ENCODE measurements around the gene PRR23B.
"Not testable (repeated sequence)": the region's sequence is repeated elsewhere in the genome, so short reads cannot be mapped to it uniquely, and the experiment has no call there.

PRR23B gene

DNA sequence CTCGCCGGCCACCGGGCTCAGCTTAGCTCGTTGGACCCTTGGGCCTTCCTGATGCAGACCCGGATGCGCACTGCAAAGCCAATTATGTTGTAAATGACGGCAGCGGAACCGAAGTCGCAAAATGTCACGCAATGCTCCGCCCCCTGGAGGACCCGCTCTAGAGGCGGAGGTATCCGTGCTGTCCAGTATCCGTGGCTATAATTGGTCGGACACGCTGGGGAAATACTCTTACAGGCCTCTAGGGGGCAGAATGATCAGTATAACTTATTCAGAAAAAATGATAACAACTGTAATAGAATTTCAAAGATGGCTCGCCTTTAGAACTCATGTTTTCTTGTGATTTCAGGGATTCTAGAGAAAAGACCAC, at the start of gene PRR23B:
Gene PRR23B (minus strand): TSS at position 59 of the 367 bp plus-strand sequence. CDS start 265 bp downstream, outside the sequence.
- Histone ChIP-seq H3K9me3 (ENCODE audit: control insufficient read depth, insufficient read depth, low read length) (no peaks in the 10 kb centered on the region), H3K36me3 (ENCODE audit: control insufficient read depth, insufficient read depth, low read length) (no peaks in the 10 kb centered on the region), H3K4me3 (ENCODE audit: low read depth, low read length) (no peak within 1 kb of the TSS), H3K27me3 (ENCODE audit: control insufficient read depth, insufficient read depth, low read length) (no peaks in the 10 kb centered on the region), H3K4me1 (ENCODE audit: control insufficient read depth, insufficient read depth, low read length) (no peaks in the 10 kb centered on the region), H3K9ac (ENCODE audit: low read depth, low read length) (no peak within 1 kb of the TSS)

DNA sequence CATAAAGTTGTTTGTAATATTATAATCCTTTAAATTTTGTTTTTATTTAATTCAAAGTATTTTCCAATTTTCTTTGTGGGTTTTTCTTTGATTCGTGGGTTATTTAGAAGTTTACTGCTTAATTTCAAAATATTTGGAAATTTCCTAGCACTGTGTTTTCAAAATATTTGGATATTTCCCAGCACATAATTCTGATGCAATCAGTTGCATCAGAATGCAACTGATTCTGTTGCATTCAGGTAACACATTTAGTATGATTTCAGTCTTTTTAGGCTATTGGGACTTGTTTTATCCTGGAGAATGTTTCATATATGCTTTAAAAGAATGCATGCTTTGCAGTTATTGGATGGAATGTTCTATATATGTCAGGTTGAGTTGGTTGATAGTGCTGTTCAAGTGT, 42.2 kb upstream of the PRR23B start:
- H3K9me3 ChIP-seq (ENCODE audit: control insufficient read depth, insufficient read depth, low read length), result no peaks in the 10 kb centered on the region
- no peaks in the 10 kb centered on the region for H3K4me1 ChIP-seq (ENCODE audit: control insufficient read depth, insufficient read depth, low read length)
- no peak overlapping the region for H3K4me3 ChIP-seq (ENCODE audit: low read depth, low read length)
- no peaks in the 10 kb centered on the region for H3K36me3 ChIP-seq (ENCODE audit: control insufficient read depth, insufficient read depth, low read length)
- H3K27me3 ChIP-seq (ENCODE audit: control insufficient read depth, insufficient read depth, low read length), result no peaks in the 10 kb centered on the region
- H3K9ac ChIP-seq (ENCODE audit: low read depth, low read length), result no peak overlapping the region

DNA sequence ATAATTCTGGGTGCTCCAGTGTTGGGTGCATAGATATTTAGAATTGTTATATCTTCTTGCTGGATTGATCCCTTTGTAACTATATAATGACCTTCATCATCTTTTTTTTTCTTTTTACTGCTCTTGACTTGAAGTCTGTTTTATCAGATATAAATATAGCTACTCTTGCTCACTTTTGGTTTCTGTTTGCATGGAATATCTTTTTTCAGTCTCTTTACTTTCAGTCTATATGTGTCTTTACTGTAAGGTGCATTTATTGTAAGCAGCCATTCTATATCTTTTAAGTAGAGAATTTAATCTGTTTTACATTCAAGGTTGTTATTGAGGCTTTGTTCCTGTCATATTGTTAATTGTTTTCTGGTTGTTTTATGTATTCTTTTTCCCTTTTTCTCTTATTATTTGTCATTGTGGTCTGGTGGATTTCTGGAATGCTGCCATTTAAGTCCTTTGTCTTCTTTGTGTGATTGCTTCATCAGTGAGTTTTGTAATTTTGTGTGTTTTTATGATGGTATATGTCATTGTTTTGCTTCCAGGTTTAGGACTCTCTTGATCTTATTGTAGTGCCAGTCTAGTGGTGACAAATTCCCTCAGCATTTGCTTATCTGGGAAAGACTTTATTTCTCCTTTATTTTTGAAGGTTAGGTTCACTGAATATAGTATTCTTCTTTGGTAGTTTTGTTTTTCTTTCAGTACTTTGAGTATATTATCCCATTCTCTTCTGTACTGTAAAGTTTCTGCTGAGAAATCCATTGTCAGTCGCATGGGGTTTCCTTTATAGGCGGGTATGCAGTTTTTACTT, 32.3 kb upstream of the PRR23B start:
- no peak overlapping the region for H3K4me3 ChIP-seq (ENCODE audit: low read depth, low read length)
- no peaks in the 10 kb centered on the region for H3K9me3 ChIP-seq (ENCODE audit: control insufficient read depth, insufficient read depth, low read length)
- H3K4me1 ChIP-seq (ENCODE audit: control insufficient read depth, insufficient read depth, low read length), result no peaks in the 10 kb centered on the region
- no peaks in the 10 kb centered on the region for H3K27me3 ChIP-seq (ENCODE audit: control insufficient read depth, insufficient read depth, low read length)
- no peaks in the 10 kb centered on the region for H3K36me3 ChIP-seq (ENCODE audit: control insufficient read depth, insufficient read depth, low read length)
- H3K9ac ChIP-seq (ENCODE audit: low read depth, low read length), result no peak overlapping the region

DNA sequence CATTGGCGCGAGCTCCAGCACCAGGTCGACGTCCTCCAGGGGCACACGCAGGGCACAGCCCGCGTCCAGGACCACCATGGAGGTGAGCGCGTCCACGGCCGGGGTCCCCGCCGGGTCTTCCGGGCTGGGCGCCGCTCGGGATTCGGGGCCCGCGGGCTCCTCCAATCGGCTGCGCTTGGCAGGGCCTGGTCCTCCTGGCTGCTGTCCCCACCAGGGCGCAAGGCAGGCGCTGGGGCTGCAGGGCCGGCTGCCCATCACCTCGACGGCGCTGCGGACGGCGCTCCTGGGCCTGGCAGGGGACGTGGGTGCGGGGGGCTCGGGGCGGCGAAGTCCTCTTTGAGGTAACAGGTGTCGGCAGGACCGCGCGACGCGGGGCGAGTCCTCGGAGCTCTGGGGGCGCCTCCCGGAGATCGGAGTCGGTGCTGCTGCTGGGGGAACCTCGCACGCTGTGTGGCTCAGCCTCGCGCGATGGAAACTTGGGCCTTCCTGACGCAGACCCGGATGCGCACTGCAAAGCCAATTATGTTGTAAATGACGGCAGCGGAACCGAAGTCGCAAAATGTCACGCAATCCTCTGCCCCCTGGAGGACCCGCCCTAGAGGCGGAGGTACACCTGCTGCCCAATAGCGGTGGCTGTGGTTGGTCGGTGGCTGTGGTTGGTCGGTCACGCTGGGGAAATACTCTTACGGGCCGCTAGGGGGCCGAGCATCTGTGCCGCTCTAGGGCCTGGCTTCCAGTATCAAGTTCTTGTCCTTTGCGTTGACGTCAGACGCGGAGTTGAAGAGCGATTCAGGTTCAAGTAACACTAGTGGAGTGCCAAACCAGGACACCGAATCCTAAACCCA, 23.9 kb upstream of the PRR23B start, which contains the start of gene PRR23C:
Gene PRR23C (minus strand): TSS at position 527 of the 845 bp plus-strand sequence. CDS start 272 bp downstream, at position 255.
- H3K9ac ChIP-seq (ENCODE audit: low read depth, low read length), result no peak within 1 kb of the TSS
- H3K4me1 ChIP-seq (ENCODE audit: control insufficient read depth, insufficient read depth, low read length), result no peaks in the 10 kb centered on the region
- no peaks in the 10 kb centered on the region for H3K9me3 ChIP-seq (ENCODE audit: control insufficient read depth, insufficient read depth, low read length)
- no peak within 1 kb of the TSS for H3K4me3 ChIP-seq (ENCODE audit: low read depth, low read length)
- H3K27me3 ChIP-seq (ENCODE audit: control insufficient read depth, insufficient read depth, low read length), result no peaks in the 10 kb centered on the region
- H3K36me3 ChIP-seq (ENCODE audit: control insufficient read depth, insufficient read depth, low read length), result no peaks in the 10 kb centered on the region

DNA sequence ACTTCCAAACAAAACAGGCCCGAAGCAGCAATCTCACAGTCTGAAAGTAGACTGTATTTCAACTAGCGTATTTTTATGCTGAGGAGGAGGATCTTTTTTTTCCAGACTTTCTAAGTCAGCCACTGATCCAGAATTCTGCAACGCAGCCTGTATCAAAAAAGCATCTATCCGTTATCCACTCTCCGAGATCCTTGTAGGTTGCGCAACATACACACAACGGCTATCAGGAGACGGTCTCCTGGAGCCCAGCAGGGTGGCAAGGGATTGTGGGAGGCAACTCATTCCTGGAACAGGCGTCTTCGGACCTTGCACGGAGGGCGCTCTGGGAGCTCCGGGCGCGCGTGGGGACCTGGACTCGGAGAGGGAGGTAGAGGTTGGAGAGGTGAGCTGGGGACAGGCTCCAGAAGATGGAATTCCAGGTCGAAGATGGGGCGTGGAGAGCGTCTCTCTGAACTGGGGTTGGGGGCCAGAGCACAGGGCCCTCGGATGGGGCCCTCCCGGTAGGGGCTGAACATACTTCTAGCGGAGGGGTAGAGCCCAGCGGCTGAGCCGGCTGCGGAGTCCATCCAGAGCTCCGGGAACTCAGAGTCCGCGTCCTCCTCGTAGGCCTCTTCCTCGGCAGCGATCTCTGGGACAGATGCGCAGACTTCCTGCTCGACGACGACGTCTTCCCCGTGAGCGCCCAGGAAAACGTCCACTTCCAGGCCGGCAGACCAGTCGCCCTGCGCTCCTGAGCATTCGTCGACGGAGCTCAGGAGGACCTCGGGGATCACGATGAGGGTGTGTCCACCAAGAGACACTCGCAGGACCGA, 23.0 kb upstream of the PRR23B start:
- no peak overlapping the region for H3K4me3 ChIP-seq (ENCODE audit: low read depth, low read length)
- H3K4me1 ChIP-seq (ENCODE audit: control insufficient read depth, insufficient read depth, low read length), result no peaks in the 10 kb centered on the region
- no peaks in the 10 kb centered on the region for H3K9me3 ChIP-seq (ENCODE audit: control insufficient read depth, insufficient read depth, low read length)
- H3K27me3 ChIP-seq (ENCODE audit: control insufficient read depth, insufficient read depth, low read length), result no peaks in the 10 kb centered on the region
- no peaks in the 10 kb centered on the region for H3K36me3 ChIP-seq (ENCODE audit: control insufficient read depth, insufficient read depth, low read length)
- no peak overlapping the region for H3K9ac ChIP-seq (ENCODE audit: low read depth, low read length)

DNA sequence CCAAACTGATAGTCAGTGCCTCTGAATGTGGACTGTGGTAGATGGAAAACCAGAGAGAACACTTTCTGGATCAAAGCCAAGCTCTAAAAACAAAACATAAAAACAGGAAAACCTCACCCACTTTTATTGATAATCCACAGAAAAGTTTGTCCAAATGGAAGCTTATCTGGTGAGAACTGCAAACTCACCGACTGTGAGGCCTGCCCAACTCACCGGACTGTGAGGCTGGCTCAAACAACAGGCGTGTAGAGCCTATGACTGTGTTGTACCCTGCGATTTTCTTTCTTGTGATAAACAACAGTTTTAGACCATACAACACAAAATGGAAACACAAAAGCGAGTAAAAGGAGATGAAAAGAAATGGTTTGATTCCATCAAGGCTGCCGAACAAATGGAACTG, 16.8 kb upstream of the PRR23B start:
- Histone ChIP-seq H3K36me3 (ENCODE audit: control insufficient read depth, insufficient read depth, low read length) (no peaks in the 10 kb centered on the region), H3K9me3 (ENCODE audit: control insufficient read depth, insufficient read depth, low read length) (no peaks in the 10 kb centered on the region), H3K9ac (ENCODE audit: low read depth, low read length) (no peak overlapping the region), H3K27me3 (ENCODE audit: control insufficient read depth, insufficient read depth, low read length) (no peaks in the 10 kb centered on the region), H3K4me3 (ENCODE audit: low read depth, low read length) (no peak overlapping the region), H3K4me1 (ENCODE audit: control insufficient read depth, insufficient read depth, low read length) (no peaks in the 10 kb centered on the region)

DNA sequence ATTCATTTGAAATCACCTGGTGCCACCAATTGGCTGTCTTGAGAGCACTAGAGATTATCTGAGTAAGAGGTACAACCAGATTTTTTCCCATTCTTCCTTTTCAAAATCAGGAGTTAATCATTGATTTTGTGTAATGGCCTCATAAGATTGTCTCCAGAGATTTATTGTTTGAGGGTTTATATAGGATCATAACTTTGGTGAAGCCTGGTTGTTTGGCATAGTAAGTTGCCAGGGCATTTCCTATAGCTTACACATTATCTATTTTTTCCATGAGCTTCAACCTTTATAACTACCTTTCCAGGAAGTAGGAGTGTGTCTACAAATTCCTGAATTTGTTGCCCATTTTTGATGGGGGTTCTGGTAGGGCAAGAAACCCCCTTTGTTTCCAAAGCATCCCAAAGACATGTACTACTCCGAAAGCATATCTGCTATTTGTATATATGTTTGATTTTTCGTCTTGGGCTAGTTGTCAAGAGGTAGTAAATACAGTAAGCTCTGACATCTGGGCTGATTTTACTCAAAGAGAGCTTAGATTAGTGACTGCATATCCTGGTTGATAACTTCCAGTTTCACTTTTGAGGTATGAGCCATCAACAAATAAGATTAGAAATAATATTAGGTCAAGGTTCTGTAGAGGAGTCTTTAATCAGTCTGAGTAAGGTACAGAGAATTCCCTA, 11.7 kb upstream of the PRR23B start:
- no peaks in the 10 kb centered on the region for H3K36me3 ChIP-seq (ENCODE audit: control insufficient read depth, insufficient read depth, low read length)
- H3K9me3 ChIP-seq (ENCODE audit: control insufficient read depth, insufficient read depth, low read length), result no peaks in the 10 kb centered on the region
- no peaks in the 10 kb centered on the region for H3K4me1 ChIP-seq (ENCODE audit: control insufficient read depth, insufficient read depth, low read length)
- no peak overlapping the region for H3K9ac ChIP-seq (ENCODE audit: low read depth, low read length)
- no peak overlapping the region for H3K4me3 ChIP-seq (ENCODE audit: low read depth, low read length)
- no peaks in the 10 kb centered on the region for H3K27me3 ChIP-seq (ENCODE audit: control insufficient read depth, insufficient read depth, low read length)

DNA sequence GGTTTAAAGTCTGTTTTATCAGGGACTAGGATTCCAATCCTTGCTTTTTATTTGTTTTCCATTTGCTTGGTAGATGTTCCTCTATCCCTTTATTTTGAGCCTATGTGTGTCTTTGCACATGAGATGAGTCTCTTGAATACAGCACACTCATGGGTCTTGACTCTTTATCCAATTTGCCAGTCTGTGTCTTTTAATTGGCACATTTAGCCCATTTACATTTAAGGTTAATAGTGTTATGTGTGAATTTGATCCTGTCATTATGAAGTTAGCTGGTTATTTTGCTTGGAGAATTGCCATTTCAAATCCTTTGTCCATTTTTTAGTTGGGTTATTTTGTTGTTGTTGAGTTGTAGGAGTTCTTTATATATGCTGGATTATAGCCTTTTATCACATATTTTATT, 9.8 kb upstream of the PRR23B start:
- H3K9ac ChIP-seq (ENCODE audit: low read depth, low read length); H3K27me3 ChIP-seq (ENCODE audit: control insufficient read depth, insufficient read depth, low read length); H3K9me3 ChIP-seq (ENCODE audit: control insufficient read depth, insufficient read depth, low read length); H3K4me1 ChIP-seq (ENCODE audit: control insufficient read depth, insufficient read depth, low read length); H3K36me3 ChIP-seq (ENCODE audit: control insufficient read depth, insufficient read depth, low read length); H3K4me3 ChIP-seq (ENCODE audit: low read depth, low read length): not testable (repeated sequence)

DNA sequence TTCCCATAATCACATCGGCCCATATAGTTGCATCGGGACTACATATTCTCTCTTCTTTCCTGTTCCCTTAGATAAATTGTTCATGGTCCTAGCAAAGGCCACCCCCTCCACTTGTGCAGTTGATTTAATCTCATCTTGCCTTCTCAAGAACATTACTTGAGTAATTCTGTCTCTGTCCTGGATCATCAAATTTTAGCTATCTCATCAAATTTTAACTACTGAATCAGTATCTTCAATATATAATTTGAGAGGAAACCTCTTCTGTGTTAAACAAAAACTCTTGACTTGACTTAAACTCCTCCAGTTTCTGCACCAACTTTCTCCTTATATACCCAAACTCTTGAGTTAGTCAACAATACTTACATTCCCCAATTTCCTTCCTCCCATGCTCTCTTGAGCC, 4.2 kb upstream of the PRR23B start:
- Histone ChIP-seq H3K9me3 (ENCODE audit: control insufficient read depth, insufficient read depth, low read length) (no peaks in the 10 kb centered on the region), H3K36me3 (ENCODE audit: control insufficient read depth, insufficient read depth, low read length) (no peaks in the 10 kb centered on the region), H3K4me1 (ENCODE audit: control insufficient read depth, insufficient read depth, low read length) (no peaks in the 10 kb centered on the region), H3K4me3 (ENCODE audit: low read depth, low read length) (no peak overlapping the region), H3K27me3 (ENCODE audit: control insufficient read depth, insufficient read depth, low read length) (no peaks in the 10 kb centered on the region), H3K9ac (ENCODE audit: low read depth, low read length) (no peak overlapping the region)

DNA sequence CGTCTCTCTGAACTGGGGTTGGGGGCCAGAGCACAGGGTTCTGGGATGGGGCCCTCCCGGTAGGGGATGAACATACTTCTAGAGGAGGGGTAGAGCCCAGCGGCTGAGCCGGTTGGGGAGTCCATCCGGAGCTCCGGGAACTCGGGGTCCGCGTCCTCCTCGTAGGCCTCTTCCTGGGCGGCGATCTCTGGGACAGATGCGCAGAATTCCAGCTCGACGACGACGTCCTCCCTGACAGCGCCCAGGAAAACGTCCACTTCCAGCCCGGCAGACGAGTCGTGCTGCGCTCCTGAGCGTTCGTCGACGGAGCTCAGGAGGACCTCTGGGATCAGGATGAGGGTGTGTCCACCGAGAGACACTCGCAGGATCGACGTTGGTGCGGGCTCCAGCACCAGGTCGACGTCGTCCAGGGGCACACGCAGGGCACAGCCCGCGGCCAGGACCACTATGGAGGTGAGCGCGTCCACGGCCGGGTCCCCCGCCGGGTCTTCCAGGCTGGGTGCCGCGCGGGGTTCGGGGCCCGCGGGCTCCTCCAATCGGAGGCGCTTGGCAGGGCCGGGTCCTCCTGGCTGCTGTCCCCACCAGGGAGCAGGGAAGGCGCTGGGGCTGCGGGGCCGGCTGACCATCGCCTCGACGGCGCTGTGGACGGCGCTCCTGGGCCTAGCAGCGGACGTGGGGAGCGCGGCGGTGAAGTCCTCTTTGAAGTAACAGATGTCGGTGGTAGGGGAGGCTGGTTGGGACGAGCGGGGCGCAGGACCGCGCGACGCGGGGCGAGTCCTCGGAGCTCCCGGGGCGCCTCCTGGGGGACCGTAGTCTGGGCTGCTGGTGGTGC, 474 bp downstream of the PRR23B start:
- Histone ChIP-seq H3K9ac (ENCODE audit: low read depth, low read length) (no peak overlapping the region), H3K9me3 (ENCODE audit: control insufficient read depth, insufficient read depth, low read length) (no peaks in the 10 kb centered on the region), H3K4me3 (ENCODE audit: low read depth, low read length) (no peak overlapping the region), H3K4me1 (ENCODE audit: control insufficient read depth, insufficient read depth, low read length) (no peaks in the 10 kb centered on the region), H3K27me3 (ENCODE audit: control insufficient read depth, insufficient read depth, low read length) (no peaks in the 10 kb centered on the region), H3K36me3 (ENCODE audit: control insufficient read depth, insufficient read depth, low read length) (no peaks in the 10 kb centered on the region)
